Mammary epithelial cell (primary cell): ENCODE results near the gene ACP4.
"Not testable (repeated sequence)": the region's sequence is repeated elsewhere in the genome, so short reads cannot be mapped to it uniquely, and the experiment has no call there.

Experiments used
- CTCF ChIP-seq, 2 donors: IDR thresholded peaks in 1 of 2; conservative IDR thresholded peaks in 1 of 2; 2 replicates each; pipeline ENCODE4 v1.5.1; 2011 to 2012; ENCODE audit warnings: inconsistent platforms in 2 of 2, low read length in 2 of 2, mild to moderate bottlenecking in 2 of 2, control low read depth in 1 of 2, low read depth in 1 of 2; ENCODE audit not compliant: insufficient read depth in 1 of 2; ENCODE audit errors: extremely low read depth in 1 of 2
- EZH2 ChIP-seq: IDR thresholded peaks from 2 replicates; pipeline ENCODE4 v1.6.1; 2012; ENCODE audit warnings: low read length, inconsistent platforms, borderline replicate concordance

GRCh38 chr19:50747141-50747540 lies 43.1 kb upstream of the ACP4 start:
- not testable (repeated sequence) for TF ChIP-seq EZH2; CTCF (conservative IDR thresholded peaks at IDR 0.05 in 1 of 2, IDR thresholded peaks at IDR 0.05 in 1 of 2; ENCODE audit: extremely low read depth in 1 of 2, insufficient read depth in 1 of 2, low read depth in 1 of 2, low read length in 2 of 2)
